K562 (cell line): ENCODE measurements around the gene PTPRG. TPM values are rescaled to one million over a fixed set of nuclear protein-coding genes. Genes with fewer than 3 reads are reported as not detected.

Source experiments
- ATAC-seq: fragments of 200-7000 bp; cut with Tn5 transposase; 3 replicates; pipeline ENCODE4 v1.9.1; 2020; ENCODE audit warnings: moderate library complexity
- BruUV-seq: library from RNA; stranded (reverse); fragments of 400-500 nt; replicated peaks from 2 replicates; lab custom pipeline; 2021; lab: Mats Ljungman, UMichigan
- CTCF ChIA-PET: fragments of 300-600 bp; formaldehyde crosslinking; extraction: SDS; loops from one replicate; lab custom pipeline; 2021; ENCODE audit warnings: low intra/inter-chr PET ratio; lab: Yijun Ruan, JAX
- POLR2A ChIA-PET: fragments of 300-600, 350-650 bp; sonication (Branson Sonifier 250); formaldehyde crosslinking; extraction: SDS; loops from one replicate; lab custom pipeline; 2021; ENCODE audit warnings: antibody characterized with exemption, inconsistent platforms; lab: Yijun Ruan, JAX
- DNase-seq, 4 experiments: peaks; one replicate each; pipeline versions ENCODE4 v3.0.0 to v3.0.0-alpha.2; 2011 to 2018; ENCODE audit warnings: low spot score in 3 of 4, mixed read lengths in 3 of 4; ENCODE audit errors: extremely low read depth in 1 of 4
- FAIRE-seq: peaks from 2 replicates; lab custom pipeline; 2011; peaks lifted over from hg19 to GRCh38; lab: Jason Lieb, UNC
- H2AFZ ChIP-seq: 2 replicates; pipeline ENCODE4 v1.6.0; 2011; ENCODE audit warnings: low read depth, low read length, control low read depth, inconsistent platforms
- H3K27ac ChIP-seq: fragments of 200-600 bp; 3 replicates; pipeline ENCODE4 v1.8.0; 2011; ENCODE audit warnings: low read depth, mild to moderate bottlenecking, control low read depth, inconsistent platforms, low read length, moderate library complexity, mixed read lengths; ENCODE audit errors: extremely low read depth
- H3K27me3 ChIP-seq, 2 experiments: fragments of 300-600 bp in 1 of 2; 2 replicates in 1 of 2; 3 replicates in 1 of 2; pipeline versions ENCODE4 v1.6.0 to v1.8.0; 2011; ENCODE audit warnings: inconsistent platforms in 2 of 2, low read length in 2 of 2, mild to moderate bottlenecking in 1 of 2, mixed read lengths in 1 of 2, moderate library complexity in 1 of 2; ENCODE audit not compliant: control insufficient read depth in 2 of 2, insufficient read depth in 2 of 2
- H3K36me3 ChIP-seq: fragments of 300-600 bp; 3 replicates; pipeline ENCODE4 v1.8.0; 2011; ENCODE audit warnings: mild to moderate bottlenecking, low read length, inconsistent platforms; ENCODE audit not compliant: control insufficient read depth, insufficient read depth
- H3K4me1 ChIP-seq, 2 experiments: fragments of 200-600 bp in 1 of 2; replicated peaks in 1 of 2; 2 replicates in 1 of 2; 3 replicates in 1 of 2; pipeline versions ENCODE4 v1.5.1 to v1.8.0; 2011; ENCODE audit warnings: inconsistent platforms in 2 of 2, low read length in 2 of 2, mild to moderate bottlenecking in 1 of 2, mixed read lengths in 1 of 2, moderate library complexity in 1 of 2; ENCODE audit not compliant: control insufficient read depth in 2 of 2, insufficient read depth in 2 of 2
- H3K4me2 ChIP-seq: 2 replicates; pipeline ENCODE4 v1.6.1; 2011; ENCODE audit warnings: low read length, control low read depth, inconsistent platforms, mixed read lengths; ENCODE audit not compliant: insufficient read depth
- H3K4me3 ChIP-seq: fragments of 200-600 bp; sonication (generic), shearing (Covaris generic); 2 replicates; pipeline ENCODE4 v1.5.1; 2016; ENCODE audit warnings: control low read depth, inconsistent platforms
- H3K79me2 ChIP-seq: fragments of 200-600 bp; 3 replicates; pipeline ENCODE4 v1.8.0; 2011; ENCODE audit warnings: low read length, inconsistent platforms; ENCODE audit not compliant: control insufficient read depth, insufficient read depth
- H3K9ac ChIP-seq, 2 experiments: 2 replicates each; pipeline versions ENCODE4 v1.6.0 to v1.6.1; 2011; ENCODE audit warnings: low read depth in 2 of 2, low read length in 2 of 2, control low read depth in 1 of 2, inconsistent platforms in 1 of 2, mild to moderate bottlenecking in 1 of 2, mixed read lengths in 1 of 2; ENCODE audit not compliant: insufficient read depth in 1 of 2
- H3K9me1 ChIP-seq: one replicate; pipeline ENCODE4 v1.6.0; 2011; ENCODE audit warnings: inconsistent platforms, mild to moderate bottlenecking, low read length, moderate library complexity; ENCODE audit not compliant: control insufficient read depth, insufficient read depth
- H3K9me3 ChIP-seq: replicated peaks from 2 replicates; pipeline ENCODE4 v1.5.1; 2011; ENCODE audit warnings: low read depth, low read length, inconsistent platforms; ENCODE audit not compliant: control insufficient read depth, insufficient read depth
- H4K20me1 ChIP-seq: replicated peaks from 2 replicates; pipeline ENCODE4 v1.6.1; 2011; ENCODE audit warnings: low read length, inconsistent platforms, mixed read lengths; ENCODE audit not compliant: control insufficient read depth, insufficient read depth
- CREM ChIP-seq: IDR thresholded peaks from 2 replicates; pipeline ENCODE4 v1.6.1; 2014; ENCODE audit warnings: antibody characterized with exemption, low read depth
- KDM2B ChIP-seq: fragments of 250-450 bp; sonication (Bioruptor Pico); IDR thresholded peaks from 2 replicates; pipeline ENCODE4 v1.8.0; 2021; ENCODE audit warnings: mild to moderate bottlenecking, moderate library complexity
- MXI1 ChIP-seq: IDR thresholded peaks from 2 replicates; pipeline ENCODE4 v1.6.1; 2011; ENCODE audit warnings: low read depth, mild to moderate bottlenecking, improper control_type of control experiment, low read length
- NFIC ChIP-seq: fragments of 450-650 bp; IDR thresholded peaks from 2 replicates; pipeline ENCODE4 v1.6.1; 2017; ENCODE audit warnings: mild to moderate bottlenecking, inconsistent platforms
- RAD51 ChIP-seq: fragments of 450-650 bp; IDR thresholded peaks from 2 replicates; pipeline ENCODE4 v1.7.1; 2016; ENCODE audit warnings: low read depth, mild to moderate bottlenecking, borderline replicate concordance
- SNRNP70 ChIP-seq: fragments of 200-400 bp; formaldehyde crosslinking; optimal IDR thresholded peaks from 2 replicates; pipeline ENCODE3; 2017; ENCODE audit warnings: low read depth, low read length
- SP1 ChIP-seq: sonication (generic); formaldehyde crosslinking; IDR thresholded peaks from 2 replicates; pipeline ENCODE4 v1.8.1; 2022; ENCODE audit warnings: mild to moderate bottlenecking, missing genetic modification reagents
- TSC22D4 ChIP-seq: fragments of 450-650 bp; IDR thresholded peaks from 2 replicates; pipeline ENCODE4 v1.6.1; 2016; ENCODE audit warnings: missing genetic modification characterization, missing biosample characterization, control low read depth
- ZC3H11A ChIP-seq: IDR thresholded peaks from 2 replicates; pipeline ENCODE4 v1.6.1; 2012; ENCODE audit warnings: low read depth, low read length, improper control_type of control experiment
- ZNF121 ChIP-seq: sonication (generic); formaldehyde crosslinking; conservative IDR thresholded peaks from 2 replicates; pipeline ENCODE4 v1.8.0; 2022; ENCODE audit warnings: missing genetic modification reagents
- ZNF324 ChIP-seq: fragments of 250-450 bp; sonication (Bioruptor Pico); IDR thresholded peaks from 2 replicates; pipeline ENCODE4 v1.4.0; 2020; ENCODE audit warnings: mild to moderate bottlenecking
- ZNF668 ChIP-seq: fragments of 250-450 bp; sonication (Bioruptor Pico); IDR thresholded peaks from 2 replicates; pipeline ENCODE4 v1.8.0; 2022; ENCODE audit warnings: mild to moderate bottlenecking, inconsistent platforms
- ZNF696 ChIP-seq: fragments of 250-450 bp; sonication (Bioruptor Pico); conservative IDR thresholded peaks from 2 replicates; pipeline ENCODE4 v1.4.0; 2020; ENCODE audit warnings: mild to moderate bottlenecking, moderate library complexity
- ZNF766 ChIP-seq: fragments of 200-800 bp; sonication (Bioruptor generic); conservative IDR thresholded peaks from 2 replicates; pipeline ENCODE4 v1.6.1; 2016; ENCODE audit warnings: missing genetic modification characterization, missing compliant biosample characterization
- WGBS: fragments of 100-300 bp; shearing (Covaris generic); methylation state at CpG from one replicate; pipeline ENCODE4 v1.1.6; 2016; ENCODE audit warnings: low coverage, mixed read lengths; ENCODE audit not compliant: insufficient coverage; ENCODE audit errors: missing lambda C conversion rate; 5-methylcytosine and 5-hydroxymethylcytosine counted together
- in situ Hi-C: fragments of 300-500 bp; cut with MboI; formaldehyde crosslinking; loops from 4 replicates; pipeline ENCODE4 v1.15.0; 2018; ENCODE audit warnings: inconsistent platforms, mixed read lengths
- intact Hi-C: fragments of 100-400 bp; cut with micrococcal nuclease; formaldehyde crosslinking; loops from 2 replicates; pipeline ENCODE4 v1.14.2; 2022
- polyA plus RNA-seq, 8 experiments: library from polyadenylated mRNA; depleted of rRNA in 4 of 8; stranded (reverse) in 5 of 8; unstranded in 3 of 8; fragments of >200 nt; fragmentation: Nextera tagmentation in 2 of 8; fragmentation: Illumina TruSeq in 1 of 8; extraction: Ambion mirVana in 2 of 8; extraction: Trizol in 1 of 8; gene quantifications; 2 replicates each; pipeline versions ENCODE4 v1.2.1 to v1.2.3, GENCODE V29; 2011 to 2014; ENCODE audit warnings: inconsistent platforms in 1 of 8, missing spikeins in 1 of 8
- total RNA-seq, 7 experiments: library from RNA; depleted of rRNA in 6 of 7; stranded (reverse); fragments of >200 nt in 6 of 7; fragmentation: Illumina TruSeq in 2 of 7; extraction: Trizol in 2 of 7; gene quantifications; 2 replicates each; pipeline versions ENCODE4 v1.2.1 to v1.2.3, GENCODE V29; 2011 to 2021; ENCODE audit warnings: low replicate concordance in 1 of 7
- TF ChIP-seq, protein P1 (sequence below), 3 experiments: fragments of 200-800 bp in 1 of 3; fragments of 250-450 bp in 1 of 3; fragments of 450-650 bp in 1 of 3; sonication (Bioruptor Pico) in 1 of 3; sonication (Bioruptor generic) in 1 of 3; formaldehyde crosslinking in 1 of 3; IDR thresholded peaks; 2 replicates each; pipeline versions ENCODE4 v1.6.1 to v1.8.0; 2016 to 2022; ENCODE audit warnings: mild to moderate bottlenecking in 2 of 3, missing genetic modification characterization in 2 of 3, missing compliant biosample characterization in 1 of 3, moderate library complexity in 1 of 3
- TF ChIP-seq, protein P2 (sequence below): fragments of 450-650 bp; IDR thresholded peaks from 2 replicates; pipeline ENCODE4 v1.6.1; 2016; ENCODE audit warnings: low read depth, mild to moderate bottlenecking, moderate library complexity
- TF ChIP-seq, protein P3 (sequence below): sonication (generic); formaldehyde crosslinking; IDR thresholded peaks from 2 replicates; pipeline ENCODE4 v1.8.0; 2022; ENCODE audit warnings: mild to moderate bottlenecking, missing genetic modification reagents

PTPRG gene
- total and polyA plus RNA-seq, 9 of the 15 experiments (the other 6 are each of a cell fraction or from before 2014, with no cell fraction given) = 0.16 TPM; not detected in 8

DNA sequence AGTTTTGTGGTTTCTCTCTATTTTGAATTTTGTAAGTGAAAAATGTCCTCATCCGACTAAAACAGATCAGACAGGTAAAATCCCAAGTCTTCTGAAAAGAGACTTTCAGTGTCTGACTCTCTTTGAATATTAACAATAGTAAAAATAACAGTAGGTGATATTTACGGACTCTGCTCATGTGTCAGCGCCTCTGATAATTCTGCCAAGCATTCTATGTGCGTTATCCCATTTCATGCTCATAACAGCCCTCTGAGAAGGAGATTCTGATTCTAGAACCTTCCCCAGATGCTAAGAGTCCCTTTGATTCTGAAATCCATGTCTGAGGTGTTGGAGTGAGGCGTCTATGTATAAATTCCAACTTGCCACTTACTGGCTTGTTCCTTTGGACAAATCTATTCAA is 529.1 kb downstream of the PTPRG start:
- H3K4me3 ChIP-seq = no peak overlapping the region
- DNase-seq (no peak), FAIRE-seq (no peak), ATAC-seq (no peak)
- H3K9me3 ChIP-seq = no peaks in the 10 kb centered on the region
- no peaks in the 10 kb centered on the region for H4K20me1 ChIP-seq
- no peaks in the 10 kb centered on the region for H3K27me3 ChIP-seq
- in situ Hi-C loops (no loop called here), intact Hi-C loops (no loop called here)
- POLR2A ChIA-PET = no interaction called here
- 0% methylated on average over 5 of the region's 5 CpGs for WGBS
- no peaks in the 10 kb centered on the region for H3K9me1 ChIP-seq
- CTCF ChIA-PET = no interaction called here
- H2AFZ ChIP-seq = no peak overlapping the region
- no TSS peak for BruUV-seq
- no peaks in the 10 kb centered on the region for H3K36me3 ChIP-seq
- no peak overlapping the region for H3K9ac ChIP-seq
- H3K79me2 ChIP-seq = no peaks in the 10 kb centered on the region
- H3K4me1 ChIP-seq = no peaks in the 10 kb centered on the region
- H3K4me2 ChIP-seq = no peak overlapping the region
- H3K27ac ChIP-seq = no peak overlapping the region
- TF ChIP-seq, protein P1, sequence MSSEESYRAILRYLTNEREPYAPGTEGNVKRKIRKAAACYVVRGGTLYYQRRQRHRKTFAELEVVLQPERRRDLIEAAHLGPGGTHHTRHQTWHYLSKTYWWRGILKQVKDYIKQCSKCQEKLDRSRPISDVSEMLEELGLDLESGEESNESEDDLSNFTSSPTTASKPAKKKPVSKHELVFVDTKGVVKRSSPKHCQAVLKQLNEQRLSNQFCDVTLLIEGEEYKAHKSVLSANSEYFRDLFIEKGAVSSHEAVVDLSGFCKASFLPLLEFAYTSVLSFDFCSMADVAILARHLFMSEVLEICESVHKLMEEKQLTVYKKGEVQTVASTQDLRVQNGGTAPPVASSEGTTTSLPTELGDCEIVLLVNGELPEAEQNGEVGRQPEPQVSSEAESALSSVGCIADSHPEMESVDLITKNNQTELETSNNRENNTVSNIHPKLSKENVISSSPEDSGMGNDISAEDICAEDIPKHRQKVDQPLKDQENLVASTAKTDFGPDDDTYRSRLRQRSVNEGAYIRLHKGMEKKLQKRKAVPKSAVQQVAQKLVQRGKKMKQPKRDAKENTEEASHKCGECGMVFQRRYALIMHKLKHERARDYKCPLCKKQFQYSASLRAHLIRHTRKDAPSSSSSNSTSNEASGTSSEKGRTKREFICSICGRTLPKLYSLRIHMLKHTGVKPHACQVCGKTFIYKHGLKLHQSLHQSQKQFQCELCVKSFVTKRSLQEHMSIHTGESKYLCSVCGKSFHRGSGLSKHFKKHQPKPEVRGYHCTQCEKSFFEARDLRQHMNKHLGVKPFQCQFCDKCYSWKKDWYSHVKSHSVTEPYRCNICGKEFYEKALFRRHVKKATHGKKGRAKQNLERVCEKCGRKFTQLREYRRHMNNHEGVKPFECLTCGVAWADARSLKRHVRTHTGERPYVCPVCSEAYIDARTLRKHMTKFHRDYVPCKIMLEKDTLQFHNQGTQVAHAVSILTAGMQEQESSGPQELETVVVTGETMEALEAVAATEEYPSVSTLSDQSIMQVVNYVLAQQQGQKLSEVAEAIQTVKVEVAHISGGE (CRISPR knock-in tag; IDR thresholded peaks at IDR 0.05) = no peak
- TF ChIP-seq MXI1 (no peak), SNRNP70 (no peak), ZNF121 (CRISPR knock-in tag) (no peak), ZNF766 (CRISPR knock-in tag) (no peak), ZNF668 (CRISPR knock-in tag) (no peak), ZNF324 (CRISPR knock-in tag) (no peak), CREM (no peak), KDM2B (no peak), ZC3H11A (no peak), TSC22D4 (no peak), SP1 (CRISPR knock-in tag) (no peak), ZNF696 (no peak), NFIC (no peak), RAD51 (no peak)
- TF ChIP-seq, protein P2, sequence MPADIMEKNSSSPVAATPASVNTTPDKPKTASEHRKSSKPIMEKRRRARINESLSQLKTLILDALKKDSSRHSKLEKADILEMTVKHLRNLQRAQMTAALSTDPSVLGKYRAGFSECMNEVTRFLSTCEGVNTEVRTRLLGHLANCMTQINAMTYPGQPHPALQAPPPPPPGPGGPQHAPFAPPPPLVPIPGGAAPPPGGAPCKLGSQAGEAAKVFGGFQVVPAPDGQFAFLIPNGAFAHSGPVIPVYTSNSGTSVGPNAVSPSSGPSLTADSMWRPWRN = no peak
- TF ChIP-seq, protein P3, sequence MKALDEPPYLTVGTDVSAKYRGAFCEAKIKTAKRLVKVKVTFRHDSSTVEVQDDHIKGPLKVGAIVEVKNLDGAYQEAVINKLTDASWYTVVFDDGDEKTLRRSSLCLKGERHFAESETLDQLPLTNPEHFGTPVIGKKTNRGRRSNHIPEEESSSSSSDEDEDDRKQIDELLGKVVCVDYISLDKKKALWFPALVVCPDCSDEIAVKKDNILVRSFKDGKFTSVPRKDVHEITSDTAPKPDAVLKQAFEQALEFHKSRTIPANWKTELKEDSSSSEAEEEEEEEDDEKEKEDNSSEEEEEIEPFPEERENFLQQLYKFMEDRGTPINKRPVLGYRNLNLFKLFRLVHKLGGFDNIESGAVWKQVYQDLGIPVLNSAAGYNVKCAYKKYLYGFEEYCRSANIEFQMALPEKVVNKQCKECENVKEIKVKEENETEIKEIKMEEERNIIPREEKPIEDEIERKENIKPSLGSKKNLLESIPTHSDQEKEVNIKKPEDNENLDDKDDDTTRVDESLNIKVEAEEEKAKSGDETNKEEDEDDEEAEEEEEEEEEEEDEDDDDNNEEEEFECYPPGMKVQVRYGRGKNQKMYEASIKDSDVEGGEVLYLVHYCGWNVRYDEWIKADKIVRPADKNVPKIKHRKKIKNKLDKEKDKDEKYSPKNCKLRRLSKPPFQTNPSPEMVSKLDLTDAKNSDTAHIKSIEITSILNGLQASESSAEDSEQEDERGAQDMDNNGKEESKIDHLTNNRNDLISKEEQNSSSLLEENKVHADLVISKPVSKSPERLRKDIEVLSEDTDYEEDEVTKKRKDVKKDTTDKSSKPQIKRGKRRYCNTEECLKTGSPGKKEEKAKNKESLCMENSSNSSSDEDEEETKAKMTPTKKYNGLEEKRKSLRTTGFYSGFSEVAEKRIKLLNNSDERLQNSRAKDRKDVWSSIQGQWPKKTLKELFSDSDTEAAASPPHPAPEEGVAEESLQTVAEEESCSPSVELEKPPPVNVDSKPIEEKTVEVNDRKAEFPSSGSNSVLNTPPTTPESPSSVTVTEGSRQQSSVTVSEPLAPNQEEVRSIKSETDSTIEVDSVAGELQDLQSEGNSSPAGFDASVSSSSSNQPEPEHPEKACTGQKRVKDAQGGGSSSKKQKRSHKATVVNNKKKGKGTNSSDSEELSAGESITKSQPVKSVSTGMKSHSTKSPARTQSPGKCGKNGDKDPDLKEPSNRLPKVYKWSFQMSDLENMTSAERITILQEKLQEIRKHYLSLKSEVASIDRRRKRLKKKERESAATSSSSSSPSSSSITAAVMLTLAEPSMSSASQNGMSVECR (CRISPR knock-in tag) = no peak
